ENCODE data around the gene KCNQ1. TPM values are rescaled to one million over a fixed set of nuclear protein-coding genes. Genes with fewer than 3 reads are reported as not detected.

The KCNQ1 gene
- total and polyA plus RNA-seq, 2 donors (not counting 3 experiments of a cell fraction or from before 2014, with no cell fraction given), result 0.07 to 0.09 TPM

DNA sequence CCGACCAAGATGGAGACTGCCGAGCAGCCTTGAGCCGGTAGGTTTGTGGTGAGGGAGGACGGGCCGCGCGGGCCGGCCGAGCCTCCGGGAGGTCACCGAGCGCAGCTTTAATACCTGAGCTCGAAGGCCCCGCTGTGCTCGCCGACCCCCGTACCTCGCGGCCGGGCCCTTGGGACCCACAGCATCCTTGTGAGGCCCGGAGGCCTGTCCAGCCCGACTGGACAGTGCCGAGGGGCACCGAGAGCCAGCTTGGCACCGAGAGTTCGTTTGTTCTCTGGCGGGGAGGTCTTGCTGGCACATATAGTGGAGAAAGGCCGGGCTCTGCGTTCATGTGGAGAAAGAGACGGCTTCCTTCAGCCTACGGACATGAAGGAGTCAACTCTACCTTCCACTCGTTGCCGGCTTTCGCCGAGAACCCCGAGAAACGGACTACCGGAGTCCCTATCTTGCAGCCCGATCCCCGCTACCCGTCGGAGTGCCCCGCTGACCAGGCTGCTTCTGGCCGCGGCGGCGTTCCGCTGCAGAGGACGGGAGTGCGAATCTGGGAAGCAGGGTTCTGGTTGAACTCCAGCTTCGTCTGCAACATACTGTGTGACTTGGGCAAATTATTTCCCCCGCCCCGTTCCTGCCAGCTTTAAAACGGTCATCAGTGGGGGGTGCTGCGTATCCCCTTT is 43.9 kb upstream of the KCNQ1 start:
- intact Hi-C loops (cut with micrococcal nuclease), result loop anchor here (1.0 kb wide), 5 partner anchors 18 to 532 kb away; no protein-coding TSS in a partner anchor
- H3K4me2 ChIP-seq (ENCODE audit: insufficient read depth, low read length), result peak overlapping the region; percentile 82
- DNase-seq (ENCODE audit: low read depth, low spot score) (no peak), FAIRE-seq (no peak)
- ChIA-PET CTCF (interaction anchor here (0.6 to 5.0 kb wide), 11 partner anchors 12 to 639 kb away, joined by 3 to 42 read pairs (median 5); partner anchors contain the start of gene CD81), POLR2A (interaction anchor here (0.6 to 2.1 kb wide), 6 partner anchors 14 to 691 kb away, joined by 3 to 12 read pairs (median 5); partner anchors contain the start of gene CD81)
- H3K9me1 ChIP-seq (replicated peaks; ENCODE audit: control insufficient read depth, extremely low read depth, insufficient read depth, low read length), result no peaks in the 10 kb centered on the region
- TF ChIP-seq FOS (IDR thresholded peaks at IDR 0.05; ENCODE audit: borderline replicate concordance, insufficient read depth, low read length) (no peak), EZH2 (IDR thresholded peaks at IDR 0.05; ENCODE audit: borderline replicate concordance, low read depth, low read length, severe bottlenecking) (no peak), JUN (IDR thresholded peaks at IDR 0.05; ENCODE audit: borderline replicate concordance, insufficient read depth, insufficient read length, low read depth) (no peak), POLR2A (IDR thresholded peaks at IDR 0.05; ENCODE audit: low read depth, low read length) (no peak)
- TF ChIP-seq, protein P1, sequence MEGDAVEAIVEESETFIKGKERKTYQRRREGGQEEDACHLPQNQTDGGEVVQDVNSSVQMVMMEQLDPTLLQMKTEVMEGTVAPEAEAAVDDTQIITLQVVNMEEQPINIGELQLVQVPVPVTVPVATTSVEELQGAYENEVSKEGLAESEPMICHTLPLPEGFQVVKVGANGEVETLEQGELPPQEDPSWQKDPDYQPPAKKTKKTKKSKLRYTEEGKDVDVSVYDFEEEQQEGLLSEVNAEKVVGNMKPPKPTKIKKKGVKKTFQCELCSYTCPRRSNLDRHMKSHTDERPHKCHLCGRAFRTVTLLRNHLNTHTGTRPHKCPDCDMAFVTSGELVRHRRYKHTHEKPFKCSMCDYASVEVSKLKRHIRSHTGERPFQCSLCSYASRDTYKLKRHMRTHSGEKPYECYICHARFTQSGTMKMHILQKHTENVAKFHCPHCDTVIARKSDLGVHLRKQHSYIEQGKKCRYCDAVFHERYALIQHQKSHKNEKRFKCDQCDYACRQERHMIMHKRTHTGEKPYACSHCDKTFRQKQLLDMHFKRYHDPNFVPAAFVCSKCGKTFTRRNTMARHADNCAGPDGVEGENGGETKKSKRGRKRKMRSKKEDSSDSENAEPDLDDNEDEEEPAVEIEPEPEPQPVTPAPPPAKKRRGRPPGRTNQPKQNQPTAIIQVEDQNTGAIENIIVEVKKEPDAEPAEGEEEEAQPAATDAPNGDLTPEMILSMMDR (IDR thresholded peaks at IDR 0.05; ENCODE audit: extremely low read depth in 1 of 2, insufficient read depth in 1 of 2, low read depth in 1 of 2, low read length in 2 of 2), result no peak
- H3K27ac ChIP-seq (ENCODE audit: insufficient read depth, low read depth, low read length), result peak overlapping the region; percentile 93
- peaks cover 18% of the 10 kb centered on the region for H3K4me1 ChIP-seq (ENCODE audit: control insufficient read depth, extremely low read depth, insufficient read depth, low read length)
- H3K27me3 ChIP-seq (ENCODE audit: control insufficient read depth in 2 of 2, insufficient read depth in 2 of 2, low read length in 2 of 2), result no peaks in the 10 kb centered on the region
- peak overlapping the region; percentile 3 for H2AFZ ChIP-seq (ENCODE audit: low read depth, low read length)
- no peaks in the 10 kb centered on the region for H4K20me1 ChIP-seq (replicated peaks; ENCODE audit: control insufficient read depth, extremely low read depth, insufficient read depth, low read length)
- H3K9ac ChIP-seq (replicated peaks; ENCODE audit: extremely low read depth, insufficient read depth, low read length), result peak overlapping the region; percentile 97
- peaks cover 17% of the 10 kb centered on the region for H3K79me2 ChIP-seq (ENCODE audit: control insufficient read depth, insufficient read depth, low read length)
- H3K9me3 ChIP-seq (replicated peaks; ENCODE audit: control insufficient read depth, insufficient read depth, low read length), result no peaks in the 10 kb centered on the region
- peaks cover 7 to 29% of the 10 kb centered on the region in 2 experiments for H3K36me3 ChIP-seq (ENCODE audit: control insufficient read depth in 2 of 2, extremely low read depth in 1 of 2, insufficient read depth in 2 of 2, low read length in 2 of 2)
- dilution Hi-C loops (cut with MboI; ENCODE audit: extremely low pct_ligation_motif_present, low sequenced_read_pairs), result no loop called here
- peak overlapping the region; percentile 56 to 86 (median 81) for H3K4me3 ChIP-seq (replicated peaks in 1 of 3; ENCODE audit: insufficient read depth in 1 of 3, low read depth in 1 of 3, low read length in 3 of 3)
- BruUV-seq (replicated peaks), result TSS peak; percentile 59
